ENCODE measurements around the gene COMMD2. TPM values are rescaled to one million over a fixed set of nuclear protein-coding genes. Genes with fewer than 3 reads are reported as not detected.

Gene COMMD2
- polyA plus RNA-seq, 4 donors, result 9.8 to 36.5 (median 13.8) TPM

- H3K4me1 ChIP-seq (ENCODE audit: control insufficient read depth in 3 of 3, insufficient read depth in 2 of 3, low read depth in 1 of 3, low read length in 2 of 3), result no peaks in the 10 kb centered on the region
- H3K4me3 ChIP-seq (ENCODE audit: low read depth in 1 of 3, low read length in 3 of 3), result no peak overlapping the region
- no peaks in the 10 kb centered on the region for H3K36me3 ChIP-seq (ENCODE audit: control insufficient read depth in 3 of 3, insufficient read depth in 2 of 3, low read depth in 1 of 3, low read length in 3 of 3)
- no peaks in the 10 kb centered on the region for H3K27me3 ChIP-seq (ENCODE audit: control insufficient read depth in 3 of 3, insufficient read depth in 3 of 3, low read length in 3 of 3)
- H3K9me3 ChIP-seq (ENCODE audit: control insufficient read depth in 2 of 2, insufficient read depth in 1 of 2, low read depth in 1 of 2, low read length in 1 of 2), result no peaks in the 10 kb centered on the region
- WGBS, 3 donors, result 69 to 90% (median 86%) methylated on average over 3 of the region's 3 CpGs
- FAIRE-seq, result no peak
- DNase-seq, result peak in 1 of 2 donors; percentile 16
- peak overlapping the region in 2 of 3 donors; percentile 27 to 50 for H3K27ac ChIP-seq (ENCODE audit: low read depth in 1 of 3, low read length in 2 of 3)
These were observed 45.4 kb downstream of the COMMD2 start for GRCh38 chr3:149706905-149707304.

- Histone ChIP-seq H3K4me3 (ENCODE audit: low read depth in 1 of 3, low read length in 3 of 3) (no peak overlapping the region), H3K36me3 (ENCODE audit: control insufficient read depth in 3 of 3, insufficient read depth in 2 of 3, low read depth in 1 of 3, low read length in 3 of 3) (no peaks in the 10 kb centered on the region), H3K4me1 (ENCODE audit: control insufficient read depth in 3 of 3, insufficient read depth in 2 of 3, low read depth in 1 of 3, low read length in 2 of 3) (no peaks in the 10 kb centered on the region), H3K27me3 (ENCODE audit: control insufficient read depth in 3 of 3, insufficient read depth in 3 of 3, low read length in 3 of 3) (no peaks in the 10 kb centered on the region), H3K27ac (ENCODE audit: low read depth in 1 of 3, low read length in 2 of 3) (no peak overlapping the region), H3K9me3 (ENCODE audit: control insufficient read depth in 2 of 2, insufficient read depth in 1 of 2, low read depth in 1 of 2, low read length in 1 of 2) (no peaks in the 10 kb centered on the region)
- DNase-seq (no peak), FAIRE-seq (no peak)
These were observed 46.9 kb downstream of the COMMD2 start for GRCh38 chr3:149705416-149705815.

DNA sequence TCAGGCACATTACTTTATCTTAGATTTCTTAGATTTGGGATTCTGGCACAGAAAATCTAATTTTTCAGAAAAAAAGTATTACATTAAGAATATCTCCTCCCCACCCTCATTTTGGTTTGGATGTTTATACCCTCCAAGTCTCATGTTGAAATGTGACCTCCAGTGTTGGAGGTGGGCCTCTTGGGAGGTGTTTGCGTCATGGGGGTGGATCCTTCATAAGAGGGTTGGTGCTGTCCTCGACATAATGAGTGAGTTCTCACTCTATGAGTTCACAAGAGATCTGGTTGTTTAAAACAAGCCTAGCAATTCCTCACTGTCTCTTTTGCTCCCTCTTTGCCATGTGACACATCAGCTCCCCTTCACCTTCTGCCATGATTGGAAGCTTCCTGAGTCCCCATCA is 48.8 kb downstream of the COMMD2 start:
- H3K4me1 ChIP-seq (ENCODE audit: control insufficient read depth in 3 of 3, insufficient read depth in 2 of 3, low read depth in 1 of 3, low read length in 2 of 3), result no peaks in the 10 kb centered on the region
- peak in 1 of 2 donors; percentile 7 for DNase-seq
- H3K36me3 ChIP-seq (ENCODE audit: control insufficient read depth in 3 of 3, insufficient read depth in 2 of 3, low read depth in 1 of 3, low read length in 3 of 3), result no peaks in the 10 kb centered on the region
- peaks cover 0 to 12% of the 10 kb centered on the region in 2 donors for H3K9me3 ChIP-seq (ENCODE audit: control insufficient read depth in 2 of 2, insufficient read depth in 1 of 2, low read depth in 1 of 2, low read length in 1 of 2)
- H3K27ac ChIP-seq (ENCODE audit: low read depth in 1 of 3, low read length in 2 of 3), result peak overlapping the region in 1 of 3 donors; percentile 43
- 66 to 90% (median 84%) methylated on average over 2 of the region's 2 CpGs for WGBS, 3 donors
- no peaks in the 10 kb centered on the region for H3K27me3 ChIP-seq (ENCODE audit: control insufficient read depth in 3 of 3, insufficient read depth in 3 of 3, low read length in 3 of 3)
- FAIRE-seq, result no peak
- no peak overlapping the region for H3K4me3 ChIP-seq (ENCODE audit: low read depth in 1 of 3, low read length in 3 of 3)

DNA sequence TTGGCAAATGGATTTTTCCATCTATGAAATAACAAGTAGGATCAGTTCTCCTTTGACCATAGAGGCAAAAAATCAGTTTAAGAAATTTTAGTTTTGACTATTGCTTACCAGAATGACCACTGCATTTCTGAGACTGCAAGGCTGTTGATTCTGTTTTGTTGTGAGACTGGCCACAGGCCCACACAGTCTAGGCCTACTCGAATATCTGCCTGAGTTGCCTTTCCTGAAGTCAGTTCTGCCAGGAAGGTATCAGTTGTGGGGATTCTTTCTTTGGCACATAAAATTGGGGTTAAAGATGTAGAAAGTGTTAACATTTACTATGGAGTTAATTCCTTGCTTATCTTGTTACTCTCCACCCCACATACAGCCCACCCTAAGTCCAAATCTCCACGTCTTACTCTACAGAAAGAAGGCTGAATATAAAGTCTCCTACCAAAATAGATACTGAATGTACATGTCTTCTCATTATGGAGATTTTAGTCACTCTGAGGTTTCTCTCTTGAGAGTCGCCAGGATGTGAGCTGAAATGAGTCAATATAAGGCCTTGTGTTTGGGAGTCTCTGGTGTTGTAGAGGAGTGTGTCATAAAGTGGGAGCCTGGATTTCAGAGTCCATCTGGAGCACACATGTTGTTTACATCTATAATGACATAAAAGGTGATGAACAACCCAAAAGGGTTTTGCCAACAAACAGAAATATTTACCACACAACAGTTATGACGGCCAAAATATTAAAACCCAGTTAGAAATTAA is 49.4 kb downstream of the COMMD2 start:
- FAIRE-seq, result no peak
- WGBS, 3 donors, result 74 to 79% (median 79%) methylated on average over 4 of the region's 4 CpGs
- Histone ChIP-seq H3K4me1 (ENCODE audit: control insufficient read depth in 3 of 3, insufficient read depth in 2 of 3, low read depth in 1 of 3, low read length in 2 of 3) (no peaks in the 10 kb centered on the region), H3K27ac (ENCODE audit: low read depth in 1 of 3, low read length in 2 of 3) (peak overlapping the region in 2 of 3 donors; percentile 32 to 85), H3K9me3 (ENCODE audit: control insufficient read depth in 2 of 2, insufficient read depth in 1 of 2, low read depth in 1 of 2, low read length in 1 of 2) (peaks cover 0 to 18% of the 10 kb centered on the region in 2 donors), H3K27me3 (ENCODE audit: control insufficient read depth in 3 of 3, insufficient read depth in 3 of 3, low read length in 3 of 3) (no peaks in the 10 kb centered on the region), H3K36me3 (ENCODE audit: control insufficient read depth in 3 of 3, insufficient read depth in 2 of 3, low read depth in 1 of 3, low read length in 3 of 3) (no peaks in the 10 kb centered on the region), H3K4me3 (ENCODE audit: low read depth in 1 of 3, low read length in 3 of 3) (no peak overlapping the region)
- DNase-seq, result peak in 1 of 2 donors; percentile 8

DNA sequence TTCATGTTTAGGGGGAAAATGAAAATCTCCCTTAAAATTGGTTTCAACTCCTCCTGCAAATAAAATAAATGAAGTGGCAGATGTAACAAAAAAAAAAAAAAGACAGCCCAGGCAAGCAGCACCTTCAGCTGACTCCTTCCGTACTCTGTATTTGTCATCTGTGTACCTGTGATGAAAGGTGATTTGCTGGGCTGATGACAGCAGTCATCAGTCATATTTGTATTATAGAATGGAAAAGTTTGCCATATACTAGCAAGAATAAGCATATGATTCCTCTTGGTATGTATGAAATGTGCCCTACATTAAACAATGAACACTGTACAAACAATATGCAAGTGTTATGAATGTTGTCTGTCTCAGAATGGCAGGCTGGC is 50.3 kb downstream of the COMMD2 start:
- H3K9me3 ChIP-seq (ENCODE audit: control insufficient read depth in 2 of 2, insufficient read depth in 1 of 2, low read depth in 1 of 2, low read length in 1 of 2), result peaks cover 0 to 20% of the 10 kb centered on the region in 2 donors
- peak overlapping the region in 1 of 3 donors; percentile 53 for H3K27ac ChIP-seq (ENCODE audit: low read depth in 1 of 3, low read length in 2 of 3)
- H3K4me1 ChIP-seq (ENCODE audit: control insufficient read depth in 3 of 3, insufficient read depth in 2 of 3, low read depth in 1 of 3, low read length in 2 of 3), result no peaks in the 10 kb centered on the region
- WGBS, 3 donors, result 76 to 83% (median 82%) methylated on average over 1 of the region's 1 CpG
- DNase-seq, result no peak
- no peak for FAIRE-seq
- no peaks in the 10 kb centered on the region for H3K36me3 ChIP-seq (ENCODE audit: control insufficient read depth in 3 of 3, insufficient read depth in 2 of 3, low read depth in 1 of 3, low read length in 3 of 3)
- no peak overlapping the region for H3K4me3 ChIP-seq (ENCODE audit: low read depth in 1 of 3, low read length in 3 of 3)
- H3K27me3 ChIP-seq (ENCODE audit: control insufficient read depth in 3 of 3, insufficient read depth in 3 of 3, low read length in 3 of 3), result no peaks in the 10 kb centered on the region

GRCh38 chr3:149701206-149701976 is 50.9 kb downstream of the COMMD2 start:
- WGBS, 3 donors, result 66 to 82% (median 68%) methylated on average over 12 of the region's 12 CpGs
- Histone ChIP-seq H3K4me1 (ENCODE audit: control insufficient read depth in 3 of 3, insufficient read depth in 2 of 3, low read depth in 1 of 3, low read length in 2 of 3) (no peaks in the 10 kb centered on the region), H3K27ac (ENCODE audit: low read depth in 1 of 3, low read length in 2 of 3) (peak overlapping the region in 2 of 3 donors; percentile 53 to 66), H3K27me3 (ENCODE audit: control insufficient read depth in 3 of 3, insufficient read depth in 3 of 3, low read length in 3 of 3) (no peaks in the 10 kb centered on the region), H3K36me3 (ENCODE audit: control insufficient read depth in 3 of 3, insufficient read depth in 2 of 3, low read depth in 1 of 3, low read length in 3 of 3) (no peaks in the 10 kb centered on the region), H3K9me3 (ENCODE audit: control insufficient read depth in 2 of 2, insufficient read depth in 1 of 2, low read depth in 1 of 2, low read length in 1 of 2) (peaks cover 0 to 20% of the 10 kb centered on the region in 2 donors), H3K4me3 (ENCODE audit: low read depth in 1 of 3, low read length in 3 of 3) (no peak overlapping the region)
- FAIRE-seq (no peak), DNase-seq (no peak)

Other genes starting within 250 kb of the COMMD2 start
- gene WWTR1, start 94.5 kb downstream of the COMMD2 start, polyA plus RNA-seq, result 10 to 100 TPM in 3 of 4 donors, 1 to 10 TPM in 1; 2.0 to 27.3 (median 15.0) TPM
- gene ANKUB1, start 40.1 kb upstream of the COMMD2 start, polyA plus RNA-seq, result under 1 TPM in 1 of 4 donors, not detected in 3; 0.09 TPM
- gene RNF13, start 60.7 kb upstream of the COMMD2 start, polyA plus RNA-seq, result 10 to 100 TPM; 20.8 to 62.7 (median 32.7) TPM
- 100 to 1,000 TPM in 1 of 4 donors, 10 to 100 TPM in 3; 27.3 to 115 (median 41.3) TPM for gene PFN2, start 218.4 kb upstream of the COMMD2 start, polyA plus RNA-seq